ENCODE results near the gene TSHZ3.

TSHZ3 gene, protein sequence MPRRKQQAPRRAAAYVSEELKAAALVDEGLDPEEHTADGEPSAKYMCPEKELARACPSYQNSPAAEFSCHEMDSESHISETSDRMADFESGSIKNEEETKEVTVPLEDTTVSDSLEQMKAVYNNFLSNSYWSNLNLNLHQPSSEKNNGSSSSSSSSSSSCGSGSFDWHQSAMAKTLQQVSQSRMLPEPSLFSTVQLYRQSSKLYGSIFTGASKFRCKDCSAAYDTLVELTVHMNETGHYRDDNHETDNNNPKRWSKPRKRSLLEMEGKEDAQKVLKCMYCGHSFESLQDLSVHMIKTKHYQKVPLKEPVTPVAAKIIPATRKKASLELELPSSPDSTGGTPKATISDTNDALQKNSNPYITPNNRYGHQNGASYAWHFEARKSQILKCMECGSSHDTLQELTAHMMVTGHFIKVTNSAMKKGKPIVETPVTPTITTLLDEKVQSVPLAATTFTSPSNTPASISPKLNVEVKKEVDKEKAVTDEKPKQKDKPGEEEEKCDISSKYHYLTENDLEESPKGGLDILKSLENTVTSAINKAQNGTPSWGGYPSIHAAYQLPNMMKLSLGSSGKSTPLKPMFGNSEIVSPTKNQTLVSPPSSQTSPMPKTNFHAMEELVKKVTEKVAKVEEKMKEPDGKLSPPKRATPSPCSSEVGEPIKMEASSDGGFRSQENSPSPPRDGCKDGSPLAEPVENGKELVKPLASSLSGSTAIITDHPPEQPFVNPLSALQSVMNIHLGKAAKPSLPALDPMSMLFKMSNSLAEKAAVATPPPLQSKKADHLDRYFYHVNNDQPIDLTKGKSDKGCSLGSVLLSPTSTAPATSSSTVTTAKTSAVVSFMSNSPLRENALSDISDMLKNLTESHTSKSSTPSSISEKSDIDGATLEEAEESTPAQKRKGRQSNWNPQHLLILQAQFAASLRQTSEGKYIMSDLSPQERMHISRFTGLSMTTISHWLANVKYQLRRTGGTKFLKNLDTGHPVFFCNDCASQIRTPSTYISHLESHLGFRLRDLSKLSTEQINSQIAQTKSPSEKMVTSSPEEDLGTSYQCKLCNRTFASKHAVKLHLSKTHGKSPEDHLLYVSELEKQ

DNA sequence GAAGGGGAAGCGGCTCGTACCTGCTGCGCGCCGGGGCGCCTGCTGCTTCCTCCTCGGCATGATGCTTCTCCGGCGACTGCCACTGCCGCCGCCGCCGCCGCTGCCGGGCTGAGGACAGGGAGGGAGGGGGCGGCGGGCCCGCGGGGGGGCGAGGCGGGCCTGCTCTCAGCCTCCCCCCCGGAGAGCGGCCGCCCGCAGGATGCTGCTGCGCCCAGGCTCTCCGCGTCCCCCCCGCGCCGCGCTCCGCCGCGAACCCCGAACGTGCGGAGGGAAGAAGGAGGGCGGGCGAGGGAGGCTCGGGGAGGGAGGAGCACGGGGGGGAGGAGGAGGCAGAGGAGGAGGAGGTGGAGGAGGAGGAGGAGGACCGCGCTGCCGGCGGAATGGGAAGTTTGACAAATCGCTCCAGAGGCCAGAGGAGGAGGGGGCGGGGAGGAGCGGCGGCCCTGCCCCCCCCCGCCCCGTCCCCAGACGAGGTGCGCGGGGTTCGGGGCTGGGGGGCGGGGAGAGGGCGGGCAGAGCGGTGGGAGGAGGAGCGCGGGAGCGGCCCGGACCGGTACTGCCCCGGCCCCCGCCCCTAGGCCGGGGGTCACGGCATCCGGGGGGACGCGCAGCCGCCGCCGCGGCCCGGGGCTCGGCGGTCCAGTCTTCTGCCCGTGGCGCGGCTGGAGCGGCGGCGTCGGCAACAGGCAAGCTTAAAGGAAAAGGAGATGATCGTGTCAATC lies at the start of gene TSHZ3:
Gene TSHZ3 (minus strand): TSS at position 277 of the 722 bp plus-strand sequence. CDS start 217 bp downstream, at position 60.
- DNase-seq (ENCODE audit: low read depth in 2 of 2), result no peak

DNA sequence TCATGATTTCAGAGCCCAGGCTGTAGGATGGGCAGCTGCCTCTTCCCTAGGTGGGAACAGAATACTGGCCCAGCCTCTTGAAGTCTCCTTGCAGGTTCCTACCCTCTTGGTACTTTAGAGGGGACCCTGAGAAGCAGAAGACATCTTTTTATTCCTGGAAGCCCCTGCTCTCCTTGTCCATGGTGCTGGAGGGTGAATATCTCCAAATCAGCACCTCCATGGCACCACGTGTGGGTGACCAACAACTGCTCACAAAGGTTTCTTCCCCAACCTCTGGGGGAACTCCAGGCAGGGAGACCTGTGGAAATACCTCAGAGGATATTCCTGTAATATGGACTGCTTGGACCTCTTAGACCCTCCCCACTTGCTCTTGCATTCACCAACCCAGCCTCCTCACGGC lies 48.1 kb upstream of the TSHZ3 start:
- no peak for DNase-seq (ENCODE audit: low read depth in 2 of 2)

DNA sequence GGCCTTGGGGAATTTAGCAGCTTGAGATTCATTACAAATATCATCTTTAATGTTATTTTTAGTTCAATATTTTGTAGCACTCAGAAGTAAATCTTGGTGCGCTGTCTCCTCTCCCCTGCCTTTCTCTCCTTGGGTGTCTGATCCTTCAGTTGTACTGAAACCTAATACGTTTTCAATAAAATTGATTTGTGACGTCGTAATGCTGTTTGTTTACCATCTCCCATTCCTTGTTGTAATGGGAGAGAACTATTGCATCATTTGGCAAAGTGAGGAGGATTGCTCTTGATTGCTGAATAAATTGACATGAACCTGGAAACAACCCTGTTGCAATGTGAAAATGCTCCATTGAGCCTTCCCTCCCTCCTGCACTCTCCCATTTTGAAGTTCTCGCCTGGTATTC lies 43.2 kb upstream of the TSHZ3 start:
- no peak for DNase-seq (ENCODE audit: low read depth in 2 of 2)

DNA sequence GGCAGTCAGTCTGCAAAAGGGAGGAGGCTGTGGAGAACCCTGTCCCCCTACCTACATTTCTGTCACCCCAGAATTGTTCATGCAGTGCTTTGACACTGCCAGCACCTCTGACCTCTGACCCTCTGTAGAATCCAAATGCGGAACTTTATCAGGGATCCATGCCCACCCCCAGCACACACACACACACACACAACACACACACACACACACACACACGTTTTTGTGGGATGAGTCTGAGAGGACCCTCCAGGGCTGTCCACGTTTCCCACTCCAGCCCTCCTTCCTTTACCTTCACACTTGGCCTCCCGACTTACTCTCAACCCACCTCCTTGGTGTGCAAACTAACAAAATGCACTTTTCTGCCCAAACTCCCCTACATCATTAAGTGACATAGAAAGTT lies 42.3 kb upstream of the TSHZ3 start:
- DNase-seq (ENCODE audit: low read depth in 2 of 2), result no peak

DNA sequence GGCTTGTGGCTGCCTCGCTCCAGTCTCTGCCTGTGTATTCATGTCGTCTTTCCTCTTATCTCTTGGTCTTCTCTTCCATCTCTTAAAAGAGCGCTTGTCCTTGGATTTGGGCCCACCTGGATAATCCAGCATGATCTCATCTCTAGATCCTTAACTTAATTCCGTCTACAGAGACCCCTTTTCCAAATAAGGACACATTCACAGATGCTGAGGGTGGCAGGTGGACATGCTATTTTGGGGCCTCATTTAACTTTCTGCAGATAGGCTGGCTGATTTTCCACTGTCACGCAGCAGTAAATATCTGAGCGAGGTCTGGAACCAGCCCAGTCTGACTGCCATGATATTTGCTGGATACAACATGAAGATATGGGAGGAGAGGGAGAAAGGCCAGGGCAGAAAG lies 41.5 kb upstream of the TSHZ3 start:
- DNase-seq (ENCODE audit: low read depth in 2 of 2), result no peak

DNA sequence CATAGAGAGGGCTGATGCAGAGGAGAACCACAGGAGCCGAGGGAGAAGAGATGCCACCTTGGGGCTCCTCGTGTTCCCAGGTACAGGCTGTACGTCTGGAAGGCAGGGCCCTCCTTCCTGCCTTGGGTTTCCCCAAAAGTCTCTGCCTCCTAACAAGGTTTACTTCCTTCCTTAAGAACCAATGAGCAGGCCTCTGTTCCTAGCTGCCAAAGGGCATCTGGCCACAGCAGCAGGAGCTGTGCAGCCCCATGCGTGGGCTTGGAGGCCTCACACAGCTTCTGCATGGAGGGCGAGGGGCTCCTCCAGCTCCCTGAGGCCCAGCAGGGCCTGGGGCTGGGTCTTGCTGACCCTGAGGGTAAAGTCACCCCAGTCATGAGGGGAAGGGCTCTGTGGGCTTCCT lies 40.6 kb upstream of the TSHZ3 start:
- DNase-seq (ENCODE audit: low read depth in 2 of 2), result no peak

DNA sequence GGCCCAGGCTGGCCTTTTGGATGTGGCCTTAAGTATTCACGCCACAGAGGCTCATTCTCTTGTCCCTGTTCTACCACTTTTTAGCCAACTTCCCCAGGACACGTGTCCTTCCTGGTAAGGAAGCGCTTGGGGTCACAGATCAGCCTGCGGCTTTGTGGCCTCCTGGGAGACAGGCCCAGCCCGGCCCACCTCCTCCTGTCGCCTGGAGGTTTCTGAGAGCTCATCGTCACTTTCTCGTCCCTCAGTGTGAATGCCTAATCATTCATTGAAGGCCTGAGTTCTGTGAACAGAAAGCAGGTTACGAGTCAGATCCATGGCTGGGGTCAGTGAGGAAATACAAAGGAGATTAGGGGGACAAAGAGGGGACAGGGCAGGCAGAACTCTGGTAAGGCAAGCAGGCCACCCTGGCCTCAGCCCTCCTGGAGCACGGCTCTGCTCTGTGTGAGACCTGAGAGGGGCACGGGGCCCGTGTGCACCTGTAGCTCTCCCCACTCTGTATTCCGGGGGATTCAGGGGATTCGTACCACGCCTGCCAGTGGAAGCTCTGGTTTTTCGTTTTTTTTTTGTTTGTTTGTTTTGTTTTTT lies 38.6 kb upstream of the TSHZ3 start:
- no peak for DNase-seq (ENCODE audit: low read depth in 2 of 2)

DNA sequence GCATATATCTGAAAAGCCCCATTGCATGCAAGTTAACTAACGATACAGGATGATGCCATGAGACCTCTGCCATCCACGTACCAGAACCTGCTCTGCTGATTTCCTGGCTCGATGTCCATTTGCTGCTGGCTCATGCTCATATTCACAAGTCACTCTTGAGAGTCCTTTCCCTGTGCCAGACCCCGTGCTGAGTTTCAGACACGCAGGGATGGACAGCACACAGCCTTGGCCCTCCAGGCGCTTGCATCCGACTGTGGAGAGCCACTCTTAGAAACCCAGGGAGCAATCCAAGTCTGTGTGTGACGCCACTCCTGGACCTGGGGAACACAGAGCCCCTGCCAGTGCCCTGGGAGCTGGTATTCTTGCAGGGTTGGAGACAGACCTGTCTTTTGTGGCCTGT lies 37.6 kb upstream of the TSHZ3 start:
- no peak for DNase-seq (ENCODE audit: low read depth in 2 of 2)

DNA sequence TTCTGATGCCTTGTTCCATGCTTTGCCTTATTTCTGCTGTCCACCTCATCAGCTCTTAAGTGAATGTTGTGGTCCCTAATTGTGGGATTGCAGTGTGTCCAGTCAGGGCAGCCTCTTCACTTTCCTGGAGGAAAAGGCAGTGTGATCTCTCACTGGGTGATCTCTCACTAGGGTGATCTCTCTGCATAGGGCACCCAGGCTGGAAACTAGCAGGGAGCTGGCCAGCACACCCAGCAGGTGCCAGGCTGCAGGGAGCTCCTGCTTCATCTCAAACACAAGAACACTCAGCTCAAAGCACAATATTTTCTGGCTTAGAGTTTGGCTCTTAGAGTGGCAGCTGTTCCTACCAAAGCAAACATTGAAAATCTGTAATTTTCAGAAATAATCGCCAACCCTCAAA lies 36.5 kb upstream of the TSHZ3 start:
- DNase-seq (ENCODE audit: low read depth in 2 of 2), result no peak

DNA sequence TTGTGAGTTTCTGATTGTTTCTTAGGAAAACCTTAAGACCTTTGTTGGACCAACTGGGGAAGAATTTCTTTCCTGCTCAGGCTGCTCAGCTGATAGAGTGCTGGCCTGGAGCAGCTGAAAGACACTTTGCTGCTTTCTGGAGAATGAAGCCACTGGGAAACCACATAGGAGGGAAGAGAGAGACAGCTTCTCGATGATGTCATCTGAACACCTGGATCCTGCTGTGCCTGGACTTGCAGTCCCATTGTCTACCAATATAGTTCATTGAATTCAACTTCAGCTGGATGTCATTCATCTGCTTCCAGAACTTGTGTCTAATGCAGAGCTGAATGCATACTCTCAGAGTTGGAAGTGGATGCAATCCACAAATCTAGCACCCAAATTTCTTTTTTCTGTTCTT lies 34.3 kb upstream of the TSHZ3 start:
- DNase-seq (ENCODE audit: low read depth in 2 of 2), result no peak

DNA sequence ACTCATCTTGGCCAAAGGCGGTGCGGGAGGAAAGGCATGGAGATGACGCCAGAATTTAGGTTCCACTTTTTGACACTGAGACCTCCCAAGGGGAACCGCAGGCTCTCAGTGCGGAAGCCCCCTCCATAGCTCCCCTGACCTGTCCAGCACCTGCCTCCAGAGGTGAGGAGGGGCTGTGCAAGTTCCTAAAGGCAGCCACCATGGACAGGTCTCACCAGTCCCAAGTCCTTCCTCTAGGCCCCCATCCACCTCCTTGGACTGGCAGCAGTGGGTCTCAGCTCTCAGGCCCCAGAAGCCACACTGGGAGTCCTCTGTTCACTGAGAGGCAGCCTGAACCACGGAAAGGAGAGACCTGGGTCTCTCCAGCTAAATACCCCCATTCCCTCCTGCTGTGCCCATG lies 31.6 kb upstream of the TSHZ3 start:
- no peak for DNase-seq (ENCODE audit: low read depth in 2 of 2)

DNA sequence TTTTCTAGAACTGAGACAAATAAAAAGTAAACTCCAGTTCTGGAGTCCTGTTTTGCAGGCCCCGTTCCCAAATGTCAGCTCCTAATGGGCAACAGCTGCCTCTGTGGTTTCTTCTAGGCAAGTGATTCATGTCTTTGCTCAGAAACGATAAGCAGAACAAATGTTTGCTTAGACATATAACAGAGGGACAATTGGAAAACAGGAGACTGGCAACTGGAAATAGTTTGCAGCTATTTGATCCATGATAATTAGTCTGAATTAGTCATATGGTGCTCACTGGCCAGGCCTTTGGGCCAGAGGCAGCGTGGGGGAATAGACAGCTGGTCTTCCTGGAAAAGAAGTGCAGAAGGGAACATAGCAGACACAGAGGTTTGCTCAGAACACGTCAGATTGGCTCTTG lies 29.2 kb upstream of the TSHZ3 start:
- DNase-seq (ENCODE audit: low read depth in 2 of 2), result no peak

DNA sequence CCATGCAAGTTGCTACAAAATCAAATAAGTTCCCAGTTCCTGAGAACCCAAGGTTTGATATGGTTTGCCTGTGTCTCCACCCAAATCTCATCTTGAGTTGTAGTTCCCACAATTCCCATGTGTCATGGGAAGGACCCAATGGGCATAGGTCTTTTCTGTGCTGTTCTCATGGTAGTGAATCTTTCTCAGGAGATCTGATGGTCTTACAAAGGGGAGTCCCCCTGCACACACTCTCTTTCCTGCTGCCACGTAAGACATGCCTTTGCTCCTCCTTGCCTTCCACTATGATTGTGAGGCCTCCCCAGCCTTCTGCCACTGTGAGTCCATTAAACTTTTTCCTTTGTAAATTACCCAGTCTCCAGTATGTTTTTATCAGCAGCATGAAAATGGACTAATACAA lies 28.5 kb upstream of the TSHZ3 start:
- DNase-seq (ENCODE audit: low read depth in 2 of 2), result no peak

DNA sequence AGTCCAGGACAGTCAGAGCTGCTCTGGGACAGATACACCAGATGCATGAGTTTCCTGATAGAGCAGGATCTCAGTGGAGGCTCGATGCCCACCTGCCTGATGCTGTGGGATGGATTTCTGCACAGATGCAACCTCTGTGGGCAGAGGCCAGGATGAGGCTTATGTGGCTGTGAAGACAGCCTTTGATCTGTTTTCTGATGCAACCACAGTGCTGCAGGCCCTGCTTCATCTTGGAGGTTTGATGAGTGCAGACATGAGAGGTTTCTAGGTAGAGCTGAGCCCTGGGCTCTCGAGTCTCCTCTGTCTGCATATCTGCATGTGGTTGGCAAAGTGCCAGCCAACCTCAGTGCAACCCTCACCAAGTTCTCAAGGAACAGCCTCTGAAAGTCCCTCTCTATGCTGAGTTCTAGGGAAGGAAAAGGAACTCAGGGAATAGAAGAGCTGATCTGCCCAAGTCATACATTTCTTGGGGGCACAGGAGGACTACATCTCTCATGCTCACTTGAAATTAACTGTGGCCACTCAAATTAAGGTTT lies 23.1 kb upstream of the TSHZ3 start:
- DNase-seq (ENCODE audit: low read depth in 2 of 2), result no peak

DNA sequence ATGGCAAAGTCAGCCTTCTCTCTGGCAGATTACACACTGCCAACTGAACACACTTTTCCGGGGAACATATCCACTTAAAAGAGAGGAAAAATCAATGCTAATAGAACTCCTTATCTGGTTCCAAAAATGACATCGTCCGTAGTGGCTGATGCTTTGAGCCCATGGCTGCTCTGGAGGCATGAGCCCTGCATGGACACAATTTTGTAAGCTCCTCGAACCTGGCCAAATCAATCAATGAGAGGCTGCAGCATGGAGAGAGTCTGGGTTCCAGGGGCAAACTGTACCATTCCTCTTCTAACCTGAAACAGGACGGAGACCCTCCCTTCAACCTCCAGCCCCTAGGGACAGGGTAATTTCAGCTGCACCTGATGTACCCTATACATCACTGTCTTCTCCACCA lies 21.0 kb upstream of the TSHZ3 start:
- DNase-seq (ENCODE audit: low read depth in 2 of 2), result no peak

DNA sequence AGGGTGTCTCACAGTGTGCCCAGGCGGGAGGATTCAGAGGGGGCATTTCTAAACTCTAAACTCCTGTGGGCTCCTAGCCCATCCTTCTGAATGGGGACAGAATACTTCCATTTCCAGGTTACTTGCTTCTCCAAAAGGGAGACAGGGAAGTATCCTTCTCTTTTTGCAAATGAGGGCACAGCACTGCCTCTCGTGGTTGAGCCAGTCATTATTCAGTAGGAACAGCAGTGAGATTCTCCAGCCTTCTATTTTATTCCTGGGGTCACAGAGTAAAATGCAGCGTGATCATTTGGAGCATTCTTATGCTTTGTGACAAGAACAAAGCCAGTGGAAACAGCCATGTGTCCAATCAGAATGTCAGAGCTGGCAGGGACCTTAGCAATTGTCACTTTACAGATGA lies 15.7 kb upstream of the TSHZ3 start:
- no peak for DNase-seq (ENCODE audit: low read depth in 2 of 2)

DNA sequence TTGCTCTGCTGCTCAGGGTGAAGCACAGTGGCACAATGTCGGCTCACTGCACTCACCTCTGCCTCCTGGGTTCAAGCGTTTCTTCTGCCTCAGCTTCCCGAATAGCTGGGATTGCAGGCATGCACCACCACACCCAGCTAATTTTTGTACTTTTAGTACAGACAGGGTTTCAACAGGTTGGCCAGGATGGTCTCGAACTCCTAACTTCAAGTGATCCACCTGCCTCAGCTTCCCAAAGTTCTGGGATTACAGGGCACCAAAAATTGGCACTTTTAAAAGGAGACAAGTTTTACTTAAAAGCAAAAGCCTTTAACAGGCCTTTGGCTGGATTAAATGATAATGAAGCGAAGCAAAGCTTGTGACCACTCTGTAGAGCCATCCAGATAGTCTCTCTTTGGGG lies 12.5 kb upstream of the TSHZ3 start:
- DNase-seq (ENCODE audit: low read depth in 2 of 2), result no peak

DNA sequence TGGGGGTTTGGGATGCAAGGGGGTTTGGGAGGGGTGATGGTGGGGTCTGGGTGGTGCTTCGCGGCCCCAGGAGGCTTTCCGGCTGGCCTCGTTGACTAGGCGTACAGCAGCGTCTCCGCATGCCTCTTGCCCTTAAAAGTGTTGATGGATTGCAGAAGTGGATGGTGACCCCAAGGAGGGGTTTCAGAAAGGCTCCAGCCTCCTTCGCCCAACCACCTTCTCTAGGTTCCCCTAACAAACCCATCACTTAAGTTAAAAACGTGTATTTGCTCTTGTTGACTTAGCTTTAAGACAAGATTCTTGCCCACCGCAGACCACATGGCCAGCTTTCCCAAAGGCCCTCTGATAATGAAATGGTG lies 8.1 kb upstream of the TSHZ3 start:
- DNase-seq (ENCODE audit: low read depth in 2 of 2), result no peak

DNA sequence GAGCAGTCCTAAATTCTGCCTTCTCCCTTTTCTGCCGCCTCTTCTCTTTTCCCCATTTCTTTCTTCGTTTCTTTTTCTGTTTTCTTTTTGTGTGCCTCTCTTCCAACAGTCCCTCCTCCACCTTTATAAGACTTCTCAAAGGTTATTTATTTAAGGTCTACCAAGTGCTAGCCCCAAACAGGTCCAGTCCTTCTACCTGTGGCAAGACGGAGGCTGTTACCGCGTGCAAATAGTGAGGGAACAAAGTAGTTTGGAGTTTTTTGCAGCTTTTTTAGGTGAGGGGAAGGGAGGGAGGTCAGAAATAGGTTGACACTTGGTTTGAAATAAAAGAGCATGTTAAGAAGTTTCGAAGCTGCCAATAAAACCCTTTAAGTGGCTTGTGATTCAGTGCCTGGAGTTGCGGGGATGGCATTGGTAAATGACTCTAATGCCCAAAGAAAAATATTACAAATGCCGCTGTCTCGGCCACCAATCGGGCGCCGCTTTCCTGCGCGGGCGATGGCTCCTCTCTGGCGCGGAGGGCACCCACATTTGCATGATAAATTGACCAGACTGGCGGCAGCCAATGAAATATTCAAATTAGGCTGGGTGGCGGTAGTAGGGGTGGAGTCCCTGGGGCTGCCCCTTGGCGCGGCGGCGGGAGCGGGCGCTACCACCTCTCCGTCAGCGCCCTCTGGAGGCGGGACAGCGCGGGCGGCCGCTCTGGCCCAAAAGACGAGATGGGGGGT lies 7.5 kb upstream of the TSHZ3 start:
- DNase-seq (ENCODE audit: low read depth in 2 of 2), result peak; percentile 57 to 60

DNA sequence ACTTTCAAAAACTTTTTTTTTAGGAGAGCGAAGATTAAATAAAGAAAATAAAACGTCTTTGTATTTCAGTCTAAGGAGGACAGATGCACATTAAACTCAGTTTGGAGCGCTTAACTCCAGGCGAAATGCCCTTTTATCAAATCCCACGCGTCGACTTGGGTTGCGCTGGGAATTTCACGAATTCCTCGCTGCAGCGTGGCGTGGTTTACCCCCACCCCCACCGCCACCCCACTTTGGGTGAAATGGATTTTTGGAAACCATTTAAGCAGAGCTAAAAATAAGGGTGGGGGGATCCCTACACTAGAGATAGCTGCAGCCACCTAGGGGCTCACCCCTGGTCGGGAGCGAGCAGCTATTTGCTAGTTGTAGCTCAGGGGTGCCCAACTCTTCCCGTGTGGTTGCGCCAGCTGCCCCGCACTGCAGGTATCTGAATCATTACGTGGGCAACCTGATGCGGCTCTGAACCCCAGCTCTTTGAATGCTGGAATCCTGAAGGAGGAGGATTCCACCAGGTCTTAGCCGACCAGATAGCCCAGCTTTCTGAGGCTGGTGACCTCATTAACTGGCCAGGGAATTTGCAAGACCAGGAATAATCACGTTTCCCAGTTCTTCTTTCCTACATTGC lies 6.5 kb upstream of the TSHZ3 start:
- no peak for DNase-seq (ENCODE audit: low read depth in 2 of 2)
